Stimulated activated CD4-positive, alpha-beta T cell treated with anti-CD3 and anti-CD28 coated beads, TNF-alpha, amount 100 ng/mL, for 1 hour (primary cell): Measurements from ENCODE around the gene ITGA8.
"Not testable (repeated sequence)": the region's sequence is repeated elsewhere in the genome, so short reads cannot be mapped to it uniquely, and the experiment has no call there.

Source experiments
- DNase-seq, 3 donors: peaks; one replicate each; pipeline ENCODE4 v3.0.0-alpha.2; 2020; ENCODE audit warnings: low read depth in 3 of 3, low spot score in 1 of 3

ITGA8 gene

GRCh38 chr10:15719899-15720634 lies at the start of gene ITGA8:
Gene ITGA8, minus strand, starts transcription at chr10:15719922. Its CDS starts 151 bp downstream, at chr10:15719771.
- DNase-seq, result no peak

- no peak for DNase-seq
Measured at GRCh38 chr10:15764892-15765454, 45.3 kb upstream of the ITGA8 start.

GRCh38 chr10:15763006-15763405 lies 43.3 kb upstream of the ITGA8 start:
- no peak for DNase-seq

GRCh38 chr10:15762239-15762638 lies 42.5 kb upstream of the ITGA8 start:
- DNase-seq, result not testable (repeated sequence)

- DNase-seq, result not testable (repeated sequence)
Measured at GRCh38 chr10:15761224-15761623, 41.5 kb upstream of the ITGA8 start.

- no peak for DNase-seq
Measured at GRCh38 chr10:15760681-15761080, 41.0 kb upstream of the ITGA8 start.

- no peak for DNase-seq
Measured at GRCh38 chr10:15759265-15759664, 39.5 kb upstream of the ITGA8 start.

- DNase-seq, result no peak
Measured at GRCh38 chr10:15758618-15759017, 38.9 kb upstream of the ITGA8 start.

GRCh38 chr10:15754937-15755336 lies 35.2 kb upstream of the ITGA8 start:
- DNase-seq, result no peak

- no peak for DNase-seq
Measured at GRCh38 chr10:15751046-15751445, 31.3 kb upstream of the ITGA8 start.

- no peak for DNase-seq
Measured at GRCh38 chr10:15748126-15748525, 28.4 kb upstream of the ITGA8 start.

GRCh38 chr10:15747632-15748031 lies 27.9 kb upstream of the ITGA8 start:
- DNase-seq, result no peak

GRCh38 chr10:15745751-15746150 lies 26.0 kb upstream of the ITGA8 start:
- DNase-seq, result no peak

GRCh38 chr10:15744217-15744865 lies 24.6 kb upstream of the ITGA8 start:
- no peak for DNase-seq

GRCh38 chr10:15743443-15743842 lies 23.7 kb upstream of the ITGA8 start:
- DNase-seq, result no peak

GRCh38 chr10:15742836-15743235 lies 23.1 kb upstream of the ITGA8 start:
- DNase-seq, result no peak

GRCh38 chr10:15742102-15742501 lies 22.4 kb upstream of the ITGA8 start:
- no peak for DNase-seq

GRCh38 chr10:15741581-15741980 lies 21.9 kb upstream of the ITGA8 start:
- DNase-seq, result no peak

GRCh38 chr10:15740261-15740660 lies 20.5 kb upstream of the ITGA8 start:
- no peak for DNase-seq

- no peak for DNase-seq
Measured at GRCh38 chr10:15739254-15739970, 19.7 kb upstream of the ITGA8 start.

GRCh38 chr10:15738270-15738925 lies 18.7 kb upstream of the ITGA8 start:
- DNase-seq, result no peak
